Activated CD8-positive, alpha-beta memory T cell treated with anti-CD3 and anti-CD28 coated beads, Interleukin-2, amount 50 U/mL, for 24 hours (primary cell): ENCODE measurements around the gene HEATR9.

Experiments
- DNase-seq: peaks from one replicate; pipeline ENCODE4 v3.0.0-alpha.2; 2020; ENCODE audit errors: extremely low read depth

HEATR9 gene

GRCh38 chr17:35864853-35865252 lies 3.8 kb downstream of the HEATR9 start:
- no peak for DNase-seq

GRCh38 chr17:35856603-35857002 lies 12.1 kb downstream of the HEATR9 start:
- DNase-seq = no peak

- DNase-seq = no peak
Observed at GRCh38 chr17:35855965-35856364, 12.7 kb downstream of the HEATR9 start.

GRCh38 chr17:35849469-35850348 lies 19.0 kb downstream of the HEATR9 start:
- peak; percentile 12 for DNase-seq

GRCh38 chr17:35847633-35848373 lies 20.9 kb downstream of the HEATR9 start:
- DNase-seq = no peak

- DNase-seq = no peak
Observed at GRCh38 chr17:35847006-35847405, 21.7 kb downstream of the HEATR9 start.

- DNase-seq = no peak
Observed at GRCh38 chr17:35846055-35846809, 22.5 kb downstream of the HEATR9 start.

GRCh38 chr17:35844547-35844946 lies 24.1 kb downstream of the HEATR9 start:
- DNase-seq = no peak

GRCh38 chr17:35843698-35844097 lies 25.0 kb downstream of the HEATR9 start:
- DNase-seq = no peak

- DNase-seq = no peak
Observed at GRCh38 chr17:35842239-35842638, 26.5 kb downstream of the HEATR9 start.

GRCh38 chr17:35841505-35841904 lies 27.2 kb downstream of the HEATR9 start:
- DNase-seq = no peak

- DNase-seq = no peak
Observed at GRCh38 chr17:35841101-35841500, 27.6 kb downstream of the HEATR9 start.

GRCh38 chr17:35825206-35825605 lies 43.5 kb downstream of the HEATR9 start:
- no peak for DNase-seq

GRCh38 chr17:35821308-35821707 lies 47.4 kb downstream of the HEATR9 start:
- DNase-seq = no peak

- DNase-seq = no peak
Observed at GRCh38 chr17:35819455-35819854, 49.2 kb downstream of the HEATR9 start.

GRCh38 chr17:35817196-35817595 lies 51.5 kb downstream of the HEATR9 start:
- DNase-seq = no peak

- DNase-seq = no peak
Observed at GRCh38 chr17:35816723-35817122, 52.0 kb downstream of the HEATR9 start.

- DNase-seq = no peak
Observed at GRCh38 chr17:35812456-35812855, 56.2 kb downstream of the HEATR9 start.

GRCh38 chr17:35811759-35812158 lies 56.9 kb downstream of the HEATR9 start:
- no peak for DNase-seq

GRCh38 chr17:35809855-35810461 lies 58.7 kb downstream of the HEATR9 start:
- DNase-seq = peak; percentile 19

GRCh38 chr17:35808962-35809854 lies 59.5 kb downstream of the HEATR9 start, which contains the start of gene TAF15:
Gene TAF15, plus strand, starts transcription at chr17:35809484. Its CDS starts 86 bp downstream, at chr17:35809570.
- DNase-seq = peak; percentile 88
